ENCODE measurements around the gene RAMP1.

The RAMP1 gene

GRCh38 chr2:237922641-237923361 lies 63.4 kb downstream of the RAMP1 start:
- no peaks in the 10 kb centered on the region for H4K20me1 ChIP-seq
- peaks cover 43% of the 10 kb centered on the region for H3K4me1 ChIP-seq
- TF ChIP-seq Cebpa-rat (IDR thresholded peaks at IDR 0.05): no peak
- H3K27ac ChIP-seq: peak overlapping the region; percentile 57
- H3K9ac ChIP-seq: peak overlapping the region; percentile 51; the same call in 1 of the 2 replicates
- peaks cover 3% of the 10 kb centered on the region; the same call in 1 of the 2 replicates for H3K9me3 ChIP-seq
- H3K4me2 ChIP-seq: peak overlapping the region; percentile 89
- no peak overlapping the region for H3K4me3 ChIP-seq
- no peaks in the 10 kb centered on the region for H3K36me3 ChIP-seq
- no peaks in the 10 kb centered on the region for H3K27me3 ChIP-seq

DNA sequence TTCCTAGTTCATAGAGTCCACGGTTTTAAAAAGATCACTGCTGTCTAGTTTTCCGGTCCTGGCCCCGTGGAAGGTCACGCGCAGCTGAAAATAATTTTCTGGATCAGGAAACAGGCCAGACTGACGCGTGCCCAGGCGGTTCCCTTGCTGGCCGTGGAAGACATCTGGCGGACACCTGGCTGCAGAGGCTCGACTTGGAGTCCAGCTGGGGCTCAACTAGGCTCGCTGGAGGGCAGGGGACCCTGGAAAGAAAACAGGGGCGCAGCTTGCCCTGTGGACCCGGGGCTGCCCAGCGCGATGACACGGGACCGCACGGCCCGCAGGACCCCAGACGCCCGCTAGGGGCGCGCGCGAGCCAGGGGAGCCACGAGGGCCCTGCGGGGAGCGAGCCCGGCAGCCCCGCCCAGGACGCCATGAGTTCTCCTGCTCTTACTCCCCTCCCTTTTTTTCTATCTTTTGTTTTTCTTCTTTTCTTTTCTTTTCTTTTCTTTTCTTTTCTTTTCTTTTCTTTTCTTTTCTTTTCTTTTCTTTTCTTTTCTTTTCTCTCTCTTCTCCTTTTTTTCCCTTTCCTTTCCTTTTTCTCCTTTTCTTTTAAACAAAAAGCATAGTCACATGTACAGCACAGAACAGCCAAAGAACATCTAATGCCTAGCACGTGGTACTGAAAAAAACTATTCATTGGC lies 64.2 kb downstream of the RAMP1 start:
- H4K20me1 ChIP-seq: no peaks in the 10 kb centered on the region
- peaks cover 11% of the 10 kb centered on the region; the same call in 1 of the 2 replicates for H3K9me3 ChIP-seq
- no peaks in the 10 kb centered on the region for H3K27me3 ChIP-seq
- H3K4me3 ChIP-seq: peak overlapping the region; percentile 52; the same call in 1 of the 2 replicates
- peak overlapping the region; percentile 57 for H3K27ac ChIP-seq
- H3K9ac ChIP-seq: peak overlapping the region; percentile 51; the same call in 1 of the 2 replicates
- H3K4me2 ChIP-seq: peak overlapping the region; percentile 89
- TF ChIP-seq Cebpa-rat (IDR thresholded peaks at IDR 0.05): no peak
- H3K4me1 ChIP-seq: peaks cover 43% of the 10 kb centered on the region
- no peaks in the 10 kb centered on the region for H3K36me3 ChIP-seq

GRCh38 chr2:237924164-237924534 lies 64.7 kb downstream of the RAMP1 start:
- Histone ChIP-seq H3K27ac (no peak overlapping the region), H4K20me1 (no peaks in the 10 kb centered on the region)
- TF ChIP-seq Cebpa-rat (IDR thresholded peaks at IDR 0.05): no peak

GRCh38 chr2:237927135-237927534 lies 67.7 kb downstream of the RAMP1 start:
- no peak overlapping the region for H3K9ac ChIP-seq
- no peak overlapping the region for H3K27ac ChIP-seq
- H3K4me1 ChIP-seq: peaks cover 20% of the 10 kb centered on the region
- H3K9me3 ChIP-seq: peaks cover 37% of the 10 kb centered on the region
- no peak overlapping the region for H3K4me3 ChIP-seq
- H3K4me2 ChIP-seq: no peak overlapping the region
- no peak for TF ChIP-seq Cebpa-rat (IDR thresholded peaks at IDR 0.05)
- H4K20me1 ChIP-seq: no peaks in the 10 kb centered on the region
- H3K27me3 ChIP-seq: no peaks in the 10 kb centered on the region
- no peaks in the 10 kb centered on the region for H3K36me3 ChIP-seq

More at GRCh38 chr2:237924164-237924534, 64.7 kb downstream of the RAMP1 start:
- H3K4me1 ChIP-seq: peaks cover 41% of the 10 kb centered on the region
- H3K4me3 ChIP-seq: no peak overlapping the region
- H3K36me3 ChIP-seq: no peaks in the 10 kb centered on the region
- no peaks in the 10 kb centered on the region for H3K27me3 ChIP-seq
- no peak overlapping the region for H3K9ac ChIP-seq
- H3K9me3 ChIP-seq: peaks cover 15% of the 10 kb centered on the region
- H3K4me2 ChIP-seq: 0 out of 2 replicates have a peak overlapping the region, but pooled peaks have one; percentile 89

GRCh38 chr2:237927986-237928385 lies 68.6 kb downstream of the RAMP1 start:
- peaks cover 37% of the 10 kb centered on the region for H3K9me3 ChIP-seq
- no peak overlapping the region for H3K27ac ChIP-seq
- H4K20me1 ChIP-seq: no peaks in the 10 kb centered on the region
- no peak overlapping the region for H3K4me2 ChIP-seq
- no peak overlapping the region for H3K9ac ChIP-seq
- H3K4me1 ChIP-seq: peaks cover 14% of the 10 kb centered on the region
- no peaks in the 10 kb centered on the region for H3K36me3 ChIP-seq
- H3K27me3 ChIP-seq: no peaks in the 10 kb centered on the region
- no peak for TF ChIP-seq Cebpa-rat (IDR thresholded peaks at IDR 0.05)
- no peak overlapping the region for H3K4me3 ChIP-seq

DNA sequence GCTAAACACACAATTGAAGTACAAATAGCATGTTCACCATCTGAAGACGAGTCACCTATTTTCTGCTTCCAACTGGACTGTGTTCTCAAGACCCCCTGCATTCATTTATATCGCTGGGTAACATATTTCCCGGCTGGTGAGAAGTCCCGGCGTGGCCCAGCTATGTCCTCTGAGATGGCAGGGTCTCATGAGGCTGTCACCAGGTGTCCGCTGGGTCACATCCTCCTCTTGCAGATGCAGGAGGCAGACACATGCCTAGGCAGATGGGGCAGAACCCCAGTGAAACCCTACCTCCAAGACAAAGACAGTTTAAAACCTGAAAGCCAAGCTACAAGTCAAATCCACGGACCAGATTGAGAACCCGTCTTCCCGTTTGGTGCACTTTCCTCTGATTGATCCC lies 70.6 kb downstream of the RAMP1 start:
- H4K20me1 ChIP-seq: no peaks in the 10 kb centered on the region
- peaks cover 9% of the 10 kb centered on the region for H3K4me1 ChIP-seq
- no peak overlapping the region for H3K4me3 ChIP-seq
- H3K9ac ChIP-seq: no peak overlapping the region
- H3K9me3 ChIP-seq: peaks cover 37% of the 10 kb centered on the region
- H3K4me2 ChIP-seq: no peak overlapping the region
- no peaks in the 10 kb centered on the region for H3K36me3 ChIP-seq
- no peak for TF ChIP-seq Cebpa-rat (IDR thresholded peaks at IDR 0.05)
- no peak overlapping the region for H3K27ac ChIP-seq
- no peaks in the 10 kb centered on the region for H3K27me3 ChIP-seq

GRCh38 chr2:237931205-237931721 lies 71.8 kb downstream of the RAMP1 start:
- H3K9ac ChIP-seq: no peak overlapping the region
- no peak overlapping the region for H3K27ac ChIP-seq
- no peaks in the 10 kb centered on the region for H3K27me3 ChIP-seq
- H3K9me3 ChIP-seq: peaks cover 37% of the 10 kb centered on the region
- TF ChIP-seq Cebpa-rat (IDR thresholded peaks at IDR 0.05): no peak
- H4K20me1 ChIP-seq: no peaks in the 10 kb centered on the region
- no peak overlapping the region for H3K4me3 ChIP-seq
- H3K36me3 ChIP-seq: no peaks in the 10 kb centered on the region
- peaks cover 20% of the 10 kb centered on the region for H3K4me1 ChIP-seq
- no peak overlapping the region for H3K4me2 ChIP-seq

GRCh38 chr2:237932731-237933131 lies 73.3 kb downstream of the RAMP1 start:
- Histone ChIP-seq H3K9ac (no peak overlapping the region), H3K9me3 (peaks cover 35% of the 10 kb centered on the region), H3K4me2 (no peak overlapping the region), H3K4me1 (peaks cover 18% of the 10 kb centered on the region), H3K27me3 (no peaks in the 10 kb centered on the region), H3K4me3 (no peak overlapping the region), H3K36me3 (no peaks in the 10 kb centered on the region), H3K27ac (no peak overlapping the region), H4K20me1 (no peaks in the 10 kb centered on the region)
- TF ChIP-seq Cebpa-rat (IDR thresholded peaks at IDR 0.05): no peak

DNA sequence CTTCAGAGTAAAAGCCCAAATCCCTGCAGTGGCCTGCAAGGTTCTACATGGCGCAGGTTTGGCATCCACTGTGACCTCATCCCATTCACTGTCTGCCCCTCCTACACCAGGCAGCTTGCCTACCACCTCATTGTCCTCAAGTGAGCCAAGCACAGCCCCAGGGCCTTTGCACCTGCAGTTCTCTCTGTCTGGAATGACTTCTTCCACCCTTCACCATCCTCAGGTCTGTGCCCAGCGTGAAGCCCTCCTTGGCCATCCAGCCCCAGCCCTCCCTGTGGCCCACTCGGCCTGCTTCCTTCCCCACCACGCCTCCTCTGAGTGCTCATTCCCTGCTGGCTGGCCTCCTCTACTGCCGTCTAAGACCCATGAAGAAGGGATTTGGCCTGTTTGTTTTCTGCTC lies 74.8 kb downstream of the RAMP1 start:
- H3K9ac ChIP-seq: no peak overlapping the region
- no peaks in the 10 kb centered on the region for H3K27me3 ChIP-seq
- TF ChIP-seq Cebpa-rat (IDR thresholded peaks at IDR 0.05): no peak

More for the DNA sequence above, 74.8 kb downstream of the RAMP1 start:
- Histone ChIP-seq H3K9me3 (peaks cover 22% of the 10 kb centered on the region), H3K4me3 (no peak overlapping the region), H3K4me2 (no peak overlapping the region), H3K36me3 (no peaks in the 10 kb centered on the region), H3K4me1 (peaks cover 18% of the 10 kb centered on the region), H4K20me1 (no peaks in the 10 kb centered on the region), H3K27ac (no peak overlapping the region)
